HG03575 (cell line): ENCODE results near the gene DISC1.

ENCODE experiments used
- ATAC-seq: cut with Tn5 transposase; IDR thresholded peaks from one replicate; pipeline ENCODE4 v1.9.1; 2021; ENCODE audit not compliant: unreplicated experiment, insufficient number of reproducible peaks, low FRiP score; ENCODE audit errors: extremely low read depth

Gene DISC1

DNA sequence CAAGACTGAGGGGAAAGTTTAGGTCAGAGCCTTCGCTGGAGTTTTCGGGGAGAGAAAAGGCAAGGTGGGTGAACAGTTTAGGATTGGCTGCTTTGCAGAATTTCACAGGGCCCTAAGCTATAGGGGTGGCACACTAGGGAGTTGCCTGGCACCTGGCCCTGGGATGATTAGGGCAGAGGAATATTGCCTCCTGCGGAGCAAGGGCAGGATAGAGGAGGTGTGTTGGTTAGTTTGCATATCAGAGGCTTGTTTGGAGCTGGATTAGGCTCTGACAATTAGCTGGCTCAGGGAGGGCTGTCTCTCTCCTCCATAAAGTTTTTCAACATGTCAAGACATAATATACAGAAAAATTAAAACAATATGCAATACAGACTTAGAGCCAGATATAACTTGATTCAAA, 436.4 kb downstream of the DISC1 start:
- ATAC-seq = no peak

DNA sequence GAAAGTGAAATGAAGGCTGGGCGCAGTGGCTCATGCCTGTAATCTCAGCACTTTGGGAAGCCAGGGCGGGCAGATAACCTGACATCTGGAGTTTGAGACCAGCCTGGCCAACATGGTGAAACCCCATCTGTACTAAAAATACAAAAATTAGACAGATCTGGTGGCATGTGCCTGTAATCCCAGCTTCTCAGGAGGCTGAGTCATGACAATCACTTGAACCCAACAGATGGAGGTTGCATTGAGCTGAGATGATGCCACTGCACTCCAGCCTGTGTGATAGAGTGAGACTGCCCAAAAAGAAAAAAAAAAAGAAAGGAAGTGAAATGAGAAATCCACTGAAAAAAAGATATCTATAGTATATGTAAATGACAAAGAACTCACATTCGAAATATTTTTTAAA, 439.9 kb downstream of the DISC1 start:
- ATAC-seq = no peak

DNA sequence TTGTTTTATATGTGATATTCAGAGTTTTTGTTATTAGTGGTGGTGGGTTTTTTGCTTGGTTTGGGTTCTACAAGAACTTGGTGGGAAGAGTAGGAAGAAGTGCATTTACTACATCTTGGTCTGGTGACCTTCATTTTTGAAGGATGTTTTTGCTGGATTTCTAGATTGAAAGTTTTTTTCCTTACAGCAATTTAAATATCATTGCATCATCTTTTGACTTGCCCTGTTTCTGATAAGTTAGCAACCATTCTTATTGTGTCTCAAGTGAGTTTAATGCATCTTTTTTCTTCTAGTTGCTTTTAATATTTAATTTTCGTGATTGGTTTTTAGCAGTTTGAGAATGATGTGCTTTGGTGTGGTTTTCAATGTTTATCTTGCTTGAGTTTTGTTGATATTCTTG, 447.7 kb downstream of the DISC1 start:
- ATAC-seq = no peak

DNA sequence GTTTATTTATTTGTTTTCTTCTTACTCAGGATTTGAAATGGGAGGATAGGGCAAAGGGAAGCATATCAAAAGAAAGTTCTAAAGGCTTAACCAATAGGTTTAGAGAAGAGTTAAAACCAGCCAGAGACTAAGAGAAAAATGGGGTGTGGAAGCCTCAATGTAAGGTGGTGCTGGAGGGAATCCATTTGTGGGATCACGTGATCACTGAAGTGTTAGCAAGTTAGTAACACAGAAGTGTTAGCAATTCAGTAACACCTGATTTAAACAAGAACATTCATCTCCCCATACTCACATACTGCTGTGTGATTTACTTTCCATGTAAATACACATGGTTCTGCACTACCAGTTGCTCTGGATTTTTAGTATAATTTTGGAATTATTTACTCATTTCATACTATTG, 451.2 kb downstream of the DISC1 start:
- no peak for ATAC-seq

DNA sequence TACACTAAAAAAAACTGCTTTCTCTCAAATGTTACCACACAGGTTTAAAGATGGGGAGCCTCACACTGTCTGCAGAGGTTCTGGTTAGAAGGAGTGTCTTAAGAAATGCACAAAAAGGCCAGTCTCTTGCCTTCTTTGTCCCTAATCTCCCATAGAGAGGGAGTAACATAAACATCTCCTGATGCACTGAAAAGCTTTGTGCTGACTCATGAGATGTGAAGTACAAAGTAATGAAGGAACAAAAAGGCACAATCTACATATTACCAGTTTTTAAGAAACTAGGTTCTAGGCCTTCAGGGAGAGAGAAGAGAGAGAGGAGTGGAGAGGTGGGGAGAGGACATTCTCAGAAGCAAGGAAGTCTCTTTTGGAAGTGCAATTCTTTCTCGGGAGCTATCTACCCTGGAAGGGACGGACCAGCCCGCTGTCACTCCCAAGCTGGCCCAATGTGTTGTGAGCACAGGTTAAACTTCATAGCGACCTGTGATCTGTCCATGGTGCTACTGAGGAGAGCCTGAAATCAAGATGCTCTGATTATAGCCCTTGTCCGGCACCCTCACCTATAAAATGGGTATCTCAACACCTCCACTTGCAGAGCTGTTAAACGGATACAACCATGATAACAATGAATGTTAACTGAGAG, 458.1 kb downstream of the DISC1 start:
- no peak for ATAC-seq

DNA sequence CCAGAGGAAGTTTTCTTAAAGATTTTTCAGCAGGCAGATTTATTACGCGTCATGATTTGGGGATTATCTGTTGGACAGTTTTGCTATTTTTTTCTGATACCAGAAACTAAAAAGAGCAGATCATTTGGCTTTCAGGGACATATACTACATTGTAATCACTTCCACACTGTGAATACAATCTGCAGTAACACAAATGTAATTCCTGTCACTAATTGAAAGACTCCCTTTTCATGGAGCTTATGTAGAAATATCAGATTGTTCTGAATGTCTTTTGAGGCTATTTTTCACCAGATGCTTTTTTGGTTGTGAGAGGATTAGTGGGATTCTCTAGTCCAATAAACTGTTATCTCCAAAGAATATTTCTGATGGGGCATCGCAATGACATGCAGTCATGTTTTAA, 464.2 kb downstream of the DISC1 start:
- no peak for ATAC-seq
